HL-60 (cell line): ENCODE results near the gene LARP4.

Experiments
- DNase-seq, 2 experiments: peaks; one replicate each; pipeline ENCODE4 v3.0.0-alpha.2; 2010 to 2020; ENCODE audit warnings: low read depth in 1 of 2, low spot score in 1 of 2
- H3K27ac ChIP-seq: fragments of 250-450 bp; sonication (Bioruptor Pico); replicated peaks from 2 replicates; pipeline ENCODE4 v1.5.1; 2020; ENCODE audit warnings: mild to moderate bottlenecking, moderate library complexity
- H3K27me3 ChIP-seq: fragments of 250-450 bp; sonication (Bioruptor Pico); 2 replicates; pipeline ENCODE4 v1.5.1; 2021; ENCODE audit warnings: mild to moderate bottlenecking, moderate library complexity; ENCODE audit not compliant: insufficient read depth, poor library complexity, severe bottlenecking
- H3K4me3 ChIP-seq: replicated peaks from 2 replicates; pipeline ENCODE4 v1.5.1; 2011; ENCODE audit warnings: mild to moderate bottlenecking, control low read depth, low read length; ENCODE audit not compliant: insufficient read depth
- GABPA ChIP-seq: IDR thresholded peaks from 2 replicates; pipeline ENCODE4 v1.6.1; 2012; ENCODE audit warnings: low read depth
- POLR2AphosphoS5 ChIP-seq: IDR thresholded peaks from 2 replicates; pipeline ENCODE4 v1.6.1; 2012; ENCODE audit warnings: low read depth
- SPI1 ChIP-seq: IDR thresholded peaks from 2 replicates; pipeline ENCODE4 v1.6.1; 2012; ENCODE audit warnings: low read depth, mild to moderate bottlenecking, borderline replicate concordance
- TF ChIP-seq, protein P1 (sequence below): IDR thresholded peaks from one replicate; pipeline ENCODE4 v1.5.1; 2011; ENCODE audit warnings: low read length, control low read depth, inconsistent platforms; ENCODE audit not compliant: insufficient read depth
- TF ChIP-seq, protein P2 (sequence below): IDR thresholded peaks from 2 replicates; pipeline ENCODE4 v1.6.1; 2012; ENCODE audit warnings: low read depth; ENCODE audit not compliant: insufficient replicate concordance

Gene LARP4

DNA sequence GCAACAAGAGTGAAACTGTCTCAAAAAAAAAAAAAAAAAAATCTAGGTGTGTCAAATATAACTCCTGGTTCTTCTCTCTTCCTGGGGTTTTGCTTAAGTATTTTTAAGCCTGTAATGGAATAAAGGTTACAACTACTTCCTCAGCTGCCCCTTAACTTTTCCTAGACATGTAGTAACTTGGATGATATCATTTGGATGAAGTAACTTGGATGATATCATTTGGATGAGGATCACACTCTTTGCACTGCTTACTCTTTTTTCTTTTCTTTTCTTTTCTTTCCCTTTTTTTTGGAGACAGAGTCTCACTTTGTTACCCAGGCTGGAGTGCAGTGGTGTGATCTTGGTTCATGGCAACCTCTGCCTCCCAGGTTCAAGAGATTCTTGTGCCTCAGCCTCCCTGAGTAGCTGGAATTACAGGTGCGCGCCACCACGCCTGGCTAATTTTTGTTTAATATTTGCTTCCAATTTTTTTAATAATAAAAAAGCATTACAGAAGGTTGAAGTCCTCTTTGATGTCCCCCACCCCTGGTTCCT is 3.5 kb upstream of the LARP4 start:
- no peak for DNase-seq
- no peak overlapping the region for H3K27ac ChIP-seq
- H3K27me3 ChIP-seq = no peaks in the 10 kb centered on the region
- no peak overlapping the region for H3K4me3 ChIP-seq
- TF ChIP-seq, protein P1, sequence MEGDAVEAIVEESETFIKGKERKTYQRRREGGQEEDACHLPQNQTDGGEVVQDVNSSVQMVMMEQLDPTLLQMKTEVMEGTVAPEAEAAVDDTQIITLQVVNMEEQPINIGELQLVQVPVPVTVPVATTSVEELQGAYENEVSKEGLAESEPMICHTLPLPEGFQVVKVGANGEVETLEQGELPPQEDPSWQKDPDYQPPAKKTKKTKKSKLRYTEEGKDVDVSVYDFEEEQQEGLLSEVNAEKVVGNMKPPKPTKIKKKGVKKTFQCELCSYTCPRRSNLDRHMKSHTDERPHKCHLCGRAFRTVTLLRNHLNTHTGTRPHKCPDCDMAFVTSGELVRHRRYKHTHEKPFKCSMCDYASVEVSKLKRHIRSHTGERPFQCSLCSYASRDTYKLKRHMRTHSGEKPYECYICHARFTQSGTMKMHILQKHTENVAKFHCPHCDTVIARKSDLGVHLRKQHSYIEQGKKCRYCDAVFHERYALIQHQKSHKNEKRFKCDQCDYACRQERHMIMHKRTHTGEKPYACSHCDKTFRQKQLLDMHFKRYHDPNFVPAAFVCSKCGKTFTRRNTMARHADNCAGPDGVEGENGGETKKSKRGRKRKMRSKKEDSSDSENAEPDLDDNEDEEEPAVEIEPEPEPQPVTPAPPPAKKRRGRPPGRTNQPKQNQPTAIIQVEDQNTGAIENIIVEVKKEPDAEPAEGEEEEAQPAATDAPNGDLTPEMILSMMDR = no peak
- TF ChIP-seq POLR2AphosphoS5 (no peak), GABPA (no peak), SPI1 (no peak)
- TF ChIP-seq, protein P2, sequence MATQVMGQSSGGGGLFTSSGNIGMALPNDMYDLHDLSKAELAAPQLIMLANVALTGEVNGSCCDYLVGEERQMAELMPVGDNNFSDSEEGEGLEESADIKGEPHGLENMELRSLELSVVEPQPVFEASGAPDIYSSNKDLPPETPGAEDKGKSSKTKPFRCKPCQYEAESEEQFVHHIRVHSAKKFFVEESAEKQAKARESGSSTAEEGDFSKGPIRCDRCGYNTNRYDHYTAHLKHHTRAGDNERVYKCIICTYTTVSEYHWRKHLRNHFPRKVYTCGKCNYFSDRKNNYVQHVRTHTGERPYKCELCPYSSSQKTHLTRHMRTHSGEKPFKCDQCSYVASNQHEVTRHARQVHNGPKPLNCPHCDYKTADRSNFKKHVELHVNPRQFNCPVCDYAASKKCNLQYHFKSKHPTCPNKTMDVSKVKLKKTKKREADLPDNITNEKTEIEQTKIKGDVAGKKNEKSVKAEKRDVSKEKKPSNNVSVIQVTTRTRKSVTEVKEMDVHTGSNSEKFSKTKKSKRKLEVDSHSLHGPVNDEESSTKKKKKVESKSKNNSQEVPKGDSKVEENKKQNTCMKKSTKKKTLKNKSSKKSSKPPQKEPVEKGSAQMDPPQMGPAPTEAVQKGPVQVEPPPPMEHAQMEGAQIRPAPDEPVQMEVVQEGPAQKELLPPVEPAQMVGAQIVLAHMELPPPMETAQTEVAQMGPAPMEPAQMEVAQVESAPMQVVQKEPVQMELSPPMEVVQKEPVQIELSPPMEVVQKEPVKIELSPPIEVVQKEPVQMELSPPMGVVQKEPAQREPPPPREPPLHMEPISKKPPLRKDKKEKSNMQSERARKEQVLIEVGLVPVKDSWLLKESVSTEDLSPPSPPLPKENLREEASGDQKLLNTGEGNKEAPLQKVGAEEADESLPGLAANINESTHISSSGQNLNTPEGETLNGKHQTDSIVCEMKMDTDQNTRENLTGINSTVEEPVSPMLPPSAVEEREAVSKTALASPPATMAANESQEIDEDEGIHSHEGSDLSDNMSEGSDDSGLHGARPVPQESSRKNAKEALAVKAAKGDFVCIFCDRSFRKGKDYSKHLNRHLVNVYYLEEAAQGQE = no peak

DNA sequence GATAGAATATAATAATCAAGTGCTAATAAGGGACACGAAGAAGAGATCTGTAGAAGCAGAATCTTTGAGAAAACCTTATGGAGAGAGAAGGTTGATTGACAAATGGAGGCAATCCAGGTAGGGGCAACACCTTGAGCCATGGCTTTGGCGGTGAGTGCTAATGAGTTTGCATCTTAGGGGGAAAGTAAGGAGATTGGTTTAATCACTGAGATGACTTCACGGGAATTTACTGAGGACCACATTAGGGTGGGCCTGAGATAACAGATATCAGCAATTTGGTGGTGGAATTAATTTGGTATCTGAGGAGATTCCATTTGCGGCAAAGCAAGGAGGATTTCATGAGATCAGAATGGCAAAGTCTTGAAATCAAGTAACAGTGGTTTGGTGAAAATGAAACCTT is 1.8 kb upstream of the LARP4 start:
- H3K27me3 ChIP-seq = no peaks in the 10 kb centered on the region
- no peak overlapping the region for H3K27ac ChIP-seq
- no peak overlapping the region for H3K4me3 ChIP-seq
- DNase-seq = no peak
- TF ChIP-seq SPI1 (no peak), POLR2AphosphoS5 (no peak), GABPA (no peak)
- TF ChIP-seq, protein P1 = no peak
- TF ChIP-seq, protein P2 = no peak

DNA sequence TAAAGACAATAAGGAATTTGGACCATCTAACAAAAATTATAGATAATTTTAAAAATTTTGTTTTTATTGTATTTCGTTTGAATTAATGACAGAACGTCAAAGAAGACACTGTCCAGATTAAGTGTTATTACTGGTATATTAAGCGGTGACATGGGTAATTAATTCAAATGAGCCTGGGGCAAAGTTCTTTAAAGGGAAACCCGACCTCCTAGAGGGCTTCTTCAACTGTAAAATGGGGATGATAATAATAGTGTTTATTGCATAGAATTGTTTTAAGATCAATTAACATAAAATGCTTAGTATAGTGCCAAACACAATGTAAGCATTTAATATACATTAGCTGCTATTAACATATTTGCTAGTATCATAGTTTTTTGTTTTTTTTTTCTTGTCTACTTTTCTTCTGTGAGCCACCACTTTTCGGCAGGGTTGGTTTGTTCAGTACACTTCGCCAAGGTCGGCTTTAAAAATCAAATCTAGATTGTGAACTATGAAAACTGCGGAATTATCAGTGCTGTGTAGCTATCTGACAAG is 514 bp upstream of the LARP4 start:
- peak overlapping the region; percentile 87 for H3K27ac ChIP-seq
- H3K27me3 ChIP-seq = no peaks in the 10 kb centered on the region
- TF ChIP-seq GABPA (no peak), POLR2AphosphoS5 (no peak), SPI1 (no peak)
- TF ChIP-seq, protein P2 = no peak
- TF ChIP-seq, protein P1 = no peak
- DNase-seq = no peak
- peak overlapping the region; percentile 89 for H3K4me3 ChIP-seq
